MM.1S (cell line): Measurements from ENCODE around the gene ADARB2.
"Not testable (repeated sequence)": the region's sequence is repeated elsewhere in the genome, so short reads cannot be mapped to it uniquely, and the experiment has no call there.

Experiments
- DNase-seq: peaks from one replicate; pipeline ENCODE4 v3.0.0-alpha.2; 2015
- H2AFZ ChIP-seq: fragments of 300-600 bp; sonication (generic); 2 replicates; pipeline ENCODE4 v1.6.0; 2016; ENCODE audit warnings: antibody characterized with exemption, low read length
- H3F3A ChIP-seq: fragments of 300-600 bp; sonication (generic); 2 replicates; pipeline ENCODE4 v1.6.1; 2016; ENCODE audit warnings: mild to moderate bottlenecking, antibody characterized with exemption, low read length, moderate library complexity, mixed read lengths; ENCODE audit not compliant: insufficient read depth
- H3K27ac ChIP-seq: fragments of 300-600 bp; sonication (generic); 2 replicates; pipeline ENCODE4 v1.5.1; 2016; ENCODE audit warnings: mild to moderate bottlenecking, low read length
- H3K27me3 ChIP-seq: fragments of 300-600 bp; sonication (generic); replicated peaks from 2 replicates; pipeline ENCODE4 v1.6.0; 2016; ENCODE audit warnings: low read length; ENCODE audit not compliant: insufficient read depth
- H3K36me3 ChIP-seq: fragments of 300-600 bp; sonication (generic); replicated peaks from 2 replicates; pipeline ENCODE4 v1.6.1; 2016; ENCODE audit warnings: mild to moderate bottlenecking, low read length, mixed read lengths; ENCODE audit not compliant: insufficient read depth
- H3K4me1 ChIP-seq: fragments of 300-600 bp; sonication (generic); 2 replicates; pipeline ENCODE4 v1.6.1; 2016; ENCODE audit warnings: low read length, mixed read lengths
- H3K4me2 ChIP-seq: fragments of 300-600 bp; sonication (generic); 2 replicates; pipeline ENCODE4 v1.6.0; 2016; ENCODE audit warnings: low read depth, low read length
- H3K4me3 ChIP-seq: fragments of 300-600 bp; sonication (generic); 2 replicates; pipeline ENCODE4 v1.5.1; 2016; ENCODE audit warnings: low read length, mixed read lengths
- H3K79me2 ChIP-seq: fragments of 300-600 bp; sonication (generic); 2 replicates; pipeline ENCODE4 v1.6.1; 2016; ENCODE audit warnings: mixed run types, low read length, mixed read lengths
- H3K9ac ChIP-seq: fragments of 300-600 bp; sonication (generic); 2 replicates; pipeline ENCODE4 v1.6.1; 2016; ENCODE audit warnings: low read length, mixed read lengths
- H3K9me2 ChIP-seq: fragments of 300-600 bp; sonication (generic); replicated peaks from 2 replicates; pipeline ENCODE4 v1.6.1; 2016; ENCODE audit warnings: mild to moderate bottlenecking, low read length, mixed read lengths; ENCODE audit not compliant: insufficient read depth
- H3K9me3 ChIP-seq: fragments of 300-600 bp; sonication (generic); replicated peaks from 2 replicates; pipeline ENCODE4 v1.6.1; 2016; ENCODE audit warnings: mild to moderate bottlenecking, low read length, mixed read lengths; ENCODE audit not compliant: insufficient read depth
- H4K20me1 ChIP-seq: fragments of 300-600 bp; sonication (generic); 2 replicates; pipeline ENCODE4 v1.6.1; 2016; ENCODE audit warnings: mild to moderate bottlenecking, low read length, moderate library complexity, mixed read lengths; ENCODE audit not compliant: insufficient read depth
- EZH2 ChIP-seq: fragments of 300-600 bp; sonication (generic); optimal IDR thresholded peaks from 2 replicates; pipeline ENCODE3; 2017; ENCODE audit warnings: low read depth, mild to moderate bottlenecking, antibody characterized with exemption, low read length, mixed read lengths
- EZH2phosphoT487 ChIP-seq: fragments of 300-600 bp; sonication (generic); IDR thresholded peaks from 2 replicates; pipeline ENCODE4 v1.6.1; 2018; ENCODE audit warnings: antibody characterized with exemption, low read length
- TF ChIP-seq, protein P1 (sequence below): fragments of 300-600 bp; sonication (generic); IDR thresholded peaks from 2 replicates; pipeline ENCODE4 v1.5.1; 2016; ENCODE audit warnings: antibody characterized with exemption, low read length, mixed read lengths

ADARB2 gene

DNA sequence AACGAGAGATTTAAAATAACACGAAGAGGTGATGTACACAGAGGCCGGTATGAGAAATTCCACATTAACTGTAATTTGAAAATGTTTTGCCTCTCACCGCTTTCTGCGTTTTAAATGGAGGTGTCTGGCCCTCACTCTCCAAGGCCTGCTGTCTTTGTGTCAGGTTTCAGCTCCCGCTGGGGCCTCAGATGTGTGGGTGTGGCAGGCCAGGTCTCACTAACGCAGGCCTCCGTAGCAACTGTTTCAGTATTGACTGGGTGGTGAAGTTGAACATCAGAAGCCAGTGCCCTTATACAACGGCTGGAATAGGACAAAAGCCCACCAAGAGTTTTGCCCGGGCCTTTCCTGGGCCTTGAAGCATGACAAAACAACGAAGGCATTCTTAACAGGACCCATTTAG is 303.1 kb downstream of the ADARB2 start:
- Histone ChIP-seq H3K36me3 (no peaks in the 10 kb centered on the region), H3K4me3 (no peak overlapping the region), H3K4me1 (no peaks in the 10 kb centered on the region), H3K27me3 (0 out of 2 replicates have a peak, but pooled peaks cover 3% of the 10 kb centered on the region), H3K9me3 (no peaks in the 10 kb centered on the region), H3K9me2 (no peaks in the 10 kb centered on the region), H3K4me2 (no peak overlapping the region), H3K79me2 (no peaks in the 10 kb centered on the region), H3F3A (no peaks in the 10 kb centered on the region), H3K9ac (no peak overlapping the region), H3K27ac (no peak overlapping the region), H4K20me1 (no peaks in the 10 kb centered on the region), H2AFZ (no peak overlapping the region)
- DNase-seq: no peak
- TF ChIP-seq, protein P1, sequence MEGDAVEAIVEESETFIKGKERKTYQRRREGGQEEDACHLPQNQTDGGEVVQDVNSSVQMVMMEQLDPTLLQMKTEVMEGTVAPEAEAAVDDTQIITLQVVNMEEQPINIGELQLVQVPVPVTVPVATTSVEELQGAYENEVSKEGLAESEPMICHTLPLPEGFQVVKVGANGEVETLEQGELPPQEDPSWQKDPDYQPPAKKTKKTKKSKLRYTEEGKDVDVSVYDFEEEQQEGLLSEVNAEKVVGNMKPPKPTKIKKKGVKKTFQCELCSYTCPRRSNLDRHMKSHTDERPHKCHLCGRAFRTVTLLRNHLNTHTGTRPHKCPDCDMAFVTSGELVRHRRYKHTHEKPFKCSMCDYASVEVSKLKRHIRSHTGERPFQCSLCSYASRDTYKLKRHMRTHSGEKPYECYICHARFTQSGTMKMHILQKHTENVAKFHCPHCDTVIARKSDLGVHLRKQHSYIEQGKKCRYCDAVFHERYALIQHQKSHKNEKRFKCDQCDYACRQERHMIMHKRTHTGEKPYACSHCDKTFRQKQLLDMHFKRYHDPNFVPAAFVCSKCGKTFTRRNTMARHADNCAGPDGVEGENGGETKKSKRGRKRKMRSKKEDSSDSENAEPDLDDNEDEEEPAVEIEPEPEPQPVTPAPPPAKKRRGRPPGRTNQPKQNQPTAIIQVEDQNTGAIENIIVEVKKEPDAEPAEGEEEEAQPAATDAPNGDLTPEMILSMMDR: no peak
- TF ChIP-seq EZH2phosphoT487 (no peak), EZH2 (no peak)

DNA sequence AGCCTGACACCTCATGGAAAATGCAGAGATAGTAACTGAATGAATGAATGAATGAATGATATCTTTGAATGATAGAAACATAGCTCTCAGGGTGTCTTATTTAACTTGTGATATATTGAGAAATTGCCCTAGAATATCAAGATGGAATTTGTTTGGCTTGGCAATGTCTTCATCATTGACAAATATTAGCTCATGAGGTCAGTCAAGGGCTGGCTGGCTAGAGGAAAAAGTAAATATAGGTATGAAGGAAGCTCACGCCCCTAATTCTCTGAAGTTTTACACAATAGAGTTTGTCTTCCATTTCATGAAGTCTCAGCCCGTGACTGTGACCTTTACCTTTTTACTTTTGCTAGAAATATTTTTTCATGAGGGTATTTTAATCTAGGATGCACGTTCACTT is 305.2 kb downstream of the ADARB2 start:
- Histone ChIP-seq H3K9ac (no peak overlapping the region), H3K9me2 (no peaks in the 10 kb centered on the region), H4K20me1 (no peaks in the 10 kb centered on the region), H3K27ac (no peak overlapping the region), H3K9me3 (no peaks in the 10 kb centered on the region), H3K79me2 (no peaks in the 10 kb centered on the region), H3K4me1 (no peaks in the 10 kb centered on the region), H3K4me3 (no peak overlapping the region), H3K4me2 (no peak overlapping the region), H3K36me3 (no peaks in the 10 kb centered on the region), H2AFZ (no peak overlapping the region), H3K27me3 (0 out of 2 replicates have a peak, but pooled peaks cover 3% of the 10 kb centered on the region), H3F3A (no peaks in the 10 kb centered on the region)
- DNase-seq: no peak
- no peak for TF ChIP-seq EZH2phosphoT487
- TF ChIP-seq, protein P1: no peak
- TF ChIP-seq EZH2: no peak

DNA sequence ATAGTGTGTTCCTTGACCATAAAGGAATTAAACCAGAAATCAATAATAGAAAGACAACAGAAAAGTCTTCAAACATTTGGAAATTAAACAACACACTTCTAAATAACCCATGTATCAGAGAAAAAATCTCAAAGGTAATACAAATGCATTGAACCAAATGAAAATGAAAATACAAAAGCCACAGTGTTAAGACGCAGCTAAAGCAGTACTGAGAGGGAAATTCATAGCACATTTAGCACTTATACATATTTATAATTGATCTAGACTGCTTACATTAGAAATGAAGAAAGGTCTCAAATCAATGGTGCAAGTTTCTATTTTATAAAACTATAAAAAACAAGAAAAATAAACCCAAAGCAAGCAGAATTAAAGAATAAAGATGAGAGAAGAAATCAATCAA is 306.1 kb downstream of the ADARB2 start:
- no peak overlapping the region for H3K4me2 ChIP-seq
- no peak overlapping the region for H3K4me3 ChIP-seq
- H3K9me2 ChIP-seq: no peaks in the 10 kb centered on the region
- H3K9me3 ChIP-seq: no peaks in the 10 kb centered on the region
- no peaks in the 10 kb centered on the region for H3K27me3 ChIP-seq
- TF ChIP-seq EZH2phosphoT487 (no peak), EZH2 (no peak)
- TF ChIP-seq, protein P1: no peak
- no peak overlapping the region for H3K27ac ChIP-seq
- no peak overlapping the region for H2AFZ ChIP-seq
- no peaks in the 10 kb centered on the region for H4K20me1 ChIP-seq
- H3K4me1 ChIP-seq: no peaks in the 10 kb centered on the region
- no peaks in the 10 kb centered on the region for H3K36me3 ChIP-seq
- no peak overlapping the region for H3K9ac ChIP-seq
- H3F3A ChIP-seq: no peaks in the 10 kb centered on the region
- no peak for DNase-seq
- no peaks in the 10 kb centered on the region for H3K79me2 ChIP-seq

DNA sequence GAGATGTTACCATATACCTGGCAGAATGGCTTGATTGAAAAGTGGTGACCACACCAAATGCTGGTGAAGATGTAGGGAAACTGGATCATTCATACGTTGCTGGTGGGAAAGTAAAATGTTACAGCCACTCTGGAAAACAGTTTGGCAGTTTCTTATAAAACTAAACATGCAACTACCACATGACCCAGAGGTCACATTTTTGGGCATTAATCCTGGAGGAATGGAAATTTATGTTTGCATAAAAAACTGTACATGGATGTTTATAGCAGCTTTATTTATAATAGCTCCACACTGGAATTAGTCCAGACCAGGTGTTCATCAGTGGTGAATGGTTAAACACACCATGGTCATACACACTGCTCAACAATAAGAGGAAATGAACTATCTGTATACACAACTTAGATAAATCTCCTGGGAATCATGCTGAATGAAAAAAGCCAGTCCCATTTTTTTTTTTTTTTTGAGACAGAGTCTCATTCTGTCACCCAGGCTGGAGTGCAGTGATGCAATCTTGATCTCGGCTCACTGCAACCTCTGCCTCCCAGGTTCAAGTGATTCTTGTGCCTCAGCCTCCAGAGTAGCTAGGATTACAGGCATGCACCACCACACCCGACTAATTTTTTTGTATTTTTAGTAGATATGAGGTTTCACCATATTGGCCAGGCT is 309.7 kb downstream of the ADARB2 start:
- H3K27ac ChIP-seq, H3K9me2 ChIP-seq, H3K27me3 ChIP-seq, H2AFZ ChIP-seq, DNase-seq, H3K4me3 ChIP-seq, H3K36me3 ChIP-seq, H3K4me1 ChIP-seq, H4K20me1 ChIP-seq, H3K4me2 ChIP-seq, H3K9ac ChIP-seq, H3K79me2 ChIP-seq, H3F3A ChIP-seq, H3K9me3 ChIP-seq: not testable (repeated sequence)
